HG03469 (cell line): ENCODE data around the gene SIRPB2.

Experiments used
- ATAC-seq: cut with Tn5 transposase; IDR thresholded peaks from one replicate; pipeline ENCODE4 v1.9.1; 2021; ENCODE audit warnings: mild to moderate bottlenecking, moderate library complexity, moderate number of reproducible peaks; ENCODE audit not compliant: unreplicated experiment

Gene SIRPB2

GRCh38 chr20:1491281-1491840 lies at the start of gene SIRPB2:
TSS of gene SIRPB2 (minus strand) at chr20:1491420. CDS start at chr20:1491359, 61 bp downstream.
- ATAC-seq: no peak

GRCh38 chr20:1539816-1540419 lies 48.7 kb upstream of the SIRPB2 start:
- ATAC-seq: no peak

GRCh38 chr20:1538655-1539054 lies 47.4 kb upstream of the SIRPB2 start:
- ATAC-seq: no peak

- ATAC-seq: no peak
Observed at GRCh38 chr20:1537731-1538058, 46.5 kb upstream of the SIRPB2 start.

- ATAC-seq: no peak
Observed at GRCh38 chr20:1536893-1537730, 45.9 kb upstream of the SIRPB2 start.

- ATAC-seq: peak; percentile 78
Observed at GRCh38 chr20:1535420-1536175, 44.4 kb upstream of the SIRPB2 start.

GRCh38 chr20:1534526-1534925 lies 43.3 kb upstream of the SIRPB2 start:
- ATAC-seq: no peak

- no peak for ATAC-seq
Observed at GRCh38 chr20:1533059-1533458, 41.8 kb upstream of the SIRPB2 start.

- ATAC-seq: no peak
Observed at GRCh38 chr20:1528811-1529210, 37.6 kb upstream of the SIRPB2 start.

- no peak for ATAC-seq
Observed at GRCh38 chr20:1527923-1528322, 36.7 kb upstream of the SIRPB2 start.

GRCh38 chr20:1526896-1527295 lies 35.7 kb upstream of the SIRPB2 start:
- no peak for ATAC-seq

- ATAC-seq: no peak
Observed at GRCh38 chr20:1526310-1526709, 35.1 kb upstream of the SIRPB2 start.

- ATAC-seq: no peak
Observed at GRCh38 chr20:1524004-1524403, 32.8 kb upstream of the SIRPB2 start.

GRCh38 chr20:1517010-1517409 lies 25.8 kb upstream of the SIRPB2 start:
- no peak for ATAC-seq

- no peak for ATAC-seq
Observed at GRCh38 chr20:1513801-1514200, 22.6 kb upstream of the SIRPB2 start.

- no peak for ATAC-seq
Observed at GRCh38 chr20:1509237-1509636, 18.0 kb upstream of the SIRPB2 start.

- ATAC-seq: no peak
Observed at GRCh38 chr20:1508574-1508973, 17.4 kb upstream of the SIRPB2 start.

- ATAC-seq: no peak
Observed at GRCh38 chr20:1507276-1507675, 16.1 kb upstream of the SIRPB2 start.

- ATAC-seq: no peak
Observed at GRCh38 chr20:1505871-1506270, 14.7 kb upstream of the SIRPB2 start.

- ATAC-seq: no peak
Observed at GRCh38 chr20:1505361-1505760, 14.1 kb upstream of the SIRPB2 start.

- peak; percentile 96 for ATAC-seq
Observed at GRCh38 chr20:1503564-1504227, 12.5 kb upstream of the SIRPB2 start.
